Neural progenitor cell (in vitro differentiated cells): ENCODE measurements around the gene BTBD9. TPM values are rescaled to one million over a fixed set of nuclear protein-coding genes. Genes with fewer than 3 reads are reported as not detected.

Experiments used
- DNase-seq: peaks from one replicate; pipeline ENCODE4 v3.0.0-alpha.2; 2016; ENCODE audit warnings: low spot score
- H2AFZ ChIP-seq: fragments of 200-600 bp; sonication (generic); replicated peaks from 2 replicates; pipeline ENCODE4 v1.6.1; 2016; ENCODE audit warnings: antibody characterized with exemption
- H3F3A ChIP-seq: fragments of 200-600 bp; sonication (generic); 2 replicates; pipeline ENCODE4 v1.6.1; 2016; ENCODE audit warnings: antibody characterized with exemption, low read depth
- H3K27ac ChIP-seq: fragments of 200-600 bp; sonication (generic); 2 replicates; pipeline ENCODE4 v1.5.1; 2016; ENCODE audit warnings: mild to moderate bottlenecking
- H3K27me3 ChIP-seq: fragments of 200-600 bp; sonication (generic); 2 replicates; pipeline ENCODE4 v1.6.1; 2016; ENCODE audit warnings: mild to moderate bottlenecking, moderate library complexity
- H3K36me3 ChIP-seq: fragments of 200-600 bp; sonication (generic); 2 replicates; pipeline ENCODE4 v1.5.1; 2016
- H3K4me1 ChIP-seq: fragments of 200-600 bp; sonication (generic); 2 replicates; pipeline ENCODE4 v1.6.1; 2016; ENCODE audit warnings: mixed run types
- H3K4me2 ChIP-seq: fragments of 200-600 bp; sonication (generic); 2 replicates; pipeline ENCODE4 v1.6.1; 2016
- H3K4me3 ChIP-seq: fragments of 200-600 bp; sonication (generic); 2 replicates; pipeline ENCODE4 v1.5.1; 2016
- H3K79me2 ChIP-seq: fragments of 200-600 bp; sonication (generic); 2 replicates; pipeline ENCODE4 v1.6.1; 2016; ENCODE audit warnings: low read depth
- H3K9ac ChIP-seq: fragments of 200-600 bp; sonication (generic); 2 replicates; pipeline ENCODE4 v1.6.1; 2016
- H3K9me3 ChIP-seq: fragments of 200-600 bp; sonication (generic); 2 replicates; pipeline ENCODE4 v1.5.1; 2016; ENCODE audit warnings: low read depth
- H4K20me1 ChIP-seq: fragments of 200-600 bp; sonication (generic); 2 replicates; pipeline ENCODE4 v1.6.1; 2016; ENCODE audit warnings: low read depth
- H3K27ac Mint-ChIP-seq: 3 replicates; pipeline ENCODE4 v1.8.0; 2021; ENCODE audit warnings: mixed read lengths
- H3K27me3 Mint-ChIP-seq: 2 replicates; pipeline ENCODE4 v1.8.0; 2022; ENCODE audit warnings: low read depth, mild to moderate bottlenecking, inconsistent platforms, moderate library complexity, mixed read lengths; ENCODE audit not compliant: insufficient read depth
- H3K36me3 Mint-ChIP-seq: 3 replicates; pipeline ENCODE4 v1.8.0; 2021; ENCODE audit warnings: mixed read lengths
- H3K4me1 Mint-ChIP-seq: 3 replicates; pipeline ENCODE4 v1.8.0; 2021; ENCODE audit warnings: mixed read lengths
- H3K4me3 Mint-ChIP-seq: 3 replicates; pipeline ENCODE4 v1.8.0; 2021; ENCODE audit warnings: mild to moderate bottlenecking, moderate library complexity, mixed read lengths
- H3K9me3 Mint-ChIP-seq: 3 replicates; pipeline ENCODE4 v1.8.0; 2020; ENCODE audit warnings: mixed read lengths
- EZH2 ChIP-seq: fragments of 200-600 bp; sonication (generic); IDR thresholded peaks from 2 replicates; pipeline ENCODE4 v1.6.1; 2017; ENCODE audit warnings: antibody characterized with exemption, mild to moderate bottlenecking, moderate library complexity
- EZH2phosphoT487 ChIP-seq: fragments of 200-600 bp; sonication (generic); IDR thresholded peaks from 2 replicates; pipeline ENCODE4 v1.6.1; 2017; ENCODE audit warnings: antibody characterized with exemption
- total RNA-seq: library from RNA; depleted of rRNA; stranded (reverse); fragments of >200 nt; gene quantifications from 2 replicates; pipeline ENCODE4 v1.2.3, GENCODE V29; 2015; ENCODE audit warnings: low replicate concordance
- TF ChIP-seq, protein P1 (sequence below): fragments of 200-600 bp; sonication (generic); IDR thresholded peaks from 2 replicates; pipeline ENCODE4 v1.5.1; 2017; ENCODE audit warnings: antibody characterized with exemption, mild to moderate bottlenecking

Gene BTBD9
- total RNA-seq, 1 donor from 2014 or later: 16.9 TPM

DNA sequence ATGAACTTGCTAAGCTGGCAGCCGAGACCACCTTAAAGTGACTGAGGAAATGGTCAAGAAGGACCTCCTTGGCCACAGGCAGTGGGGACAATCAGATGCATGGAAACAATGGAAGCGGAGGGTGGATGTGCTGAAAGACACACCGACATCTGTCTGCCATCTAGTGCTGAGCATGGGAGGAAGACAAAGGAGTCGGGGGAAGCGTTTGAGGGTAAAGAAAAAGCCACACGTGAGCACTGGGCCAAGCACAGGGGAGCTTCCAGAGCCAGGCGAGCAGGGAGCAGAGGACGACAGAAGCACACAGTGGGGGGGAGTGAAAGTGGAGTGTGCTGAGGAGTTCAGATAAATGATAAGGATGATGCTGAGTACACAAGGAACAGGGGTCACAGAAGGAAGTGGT is 452.4 kb downstream of the BTBD9 start:
- Histone ChIP-seq H3K27me3 (no peaks in the 10 kb centered on the region), H3K27ac (no peak overlapping the region), H2AFZ (no peak overlapping the region), H3K4me3 (no peak overlapping the region), H3K9ac (no peak overlapping the region), H3K4me2 (no peak overlapping the region), H3K9me3 (no peaks in the 10 kb centered on the region), H4K20me1 (peaks cover 6% of the 10 kb centered on the region), H3K4me1 (peaks cover 43% of the 10 kb centered on the region), H3K36me3 (no peaks in the 10 kb centered on the region), H3F3A (peaks cover 7% of the 10 kb centered on the region), H3K79me2 (no peaks in the 10 kb centered on the region)
- H3K27me3 Mint-ChIP-seq: peaks cover 2% of the 10 kb centered on the region
- no peak overlapping the region for H3K4me3 Mint-ChIP-seq
- DNase-seq: peak; percentile 65
- no peaks in the 10 kb centered on the region for H3K9me3 Mint-ChIP-seq
- H3K4me1 Mint-ChIP-seq: peaks cover 65% of the 10 kb centered on the region
- H3K27ac Mint-ChIP-seq: no peak overlapping the region
- no peaks in the 10 kb centered on the region for H3K36me3 Mint-ChIP-seq
- TF ChIP-seq EZH2phosphoT487: no peak
- TF ChIP-seq, protein P1, sequence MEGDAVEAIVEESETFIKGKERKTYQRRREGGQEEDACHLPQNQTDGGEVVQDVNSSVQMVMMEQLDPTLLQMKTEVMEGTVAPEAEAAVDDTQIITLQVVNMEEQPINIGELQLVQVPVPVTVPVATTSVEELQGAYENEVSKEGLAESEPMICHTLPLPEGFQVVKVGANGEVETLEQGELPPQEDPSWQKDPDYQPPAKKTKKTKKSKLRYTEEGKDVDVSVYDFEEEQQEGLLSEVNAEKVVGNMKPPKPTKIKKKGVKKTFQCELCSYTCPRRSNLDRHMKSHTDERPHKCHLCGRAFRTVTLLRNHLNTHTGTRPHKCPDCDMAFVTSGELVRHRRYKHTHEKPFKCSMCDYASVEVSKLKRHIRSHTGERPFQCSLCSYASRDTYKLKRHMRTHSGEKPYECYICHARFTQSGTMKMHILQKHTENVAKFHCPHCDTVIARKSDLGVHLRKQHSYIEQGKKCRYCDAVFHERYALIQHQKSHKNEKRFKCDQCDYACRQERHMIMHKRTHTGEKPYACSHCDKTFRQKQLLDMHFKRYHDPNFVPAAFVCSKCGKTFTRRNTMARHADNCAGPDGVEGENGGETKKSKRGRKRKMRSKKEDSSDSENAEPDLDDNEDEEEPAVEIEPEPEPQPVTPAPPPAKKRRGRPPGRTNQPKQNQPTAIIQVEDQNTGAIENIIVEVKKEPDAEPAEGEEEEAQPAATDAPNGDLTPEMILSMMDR: peak; percentile 29

DNA sequence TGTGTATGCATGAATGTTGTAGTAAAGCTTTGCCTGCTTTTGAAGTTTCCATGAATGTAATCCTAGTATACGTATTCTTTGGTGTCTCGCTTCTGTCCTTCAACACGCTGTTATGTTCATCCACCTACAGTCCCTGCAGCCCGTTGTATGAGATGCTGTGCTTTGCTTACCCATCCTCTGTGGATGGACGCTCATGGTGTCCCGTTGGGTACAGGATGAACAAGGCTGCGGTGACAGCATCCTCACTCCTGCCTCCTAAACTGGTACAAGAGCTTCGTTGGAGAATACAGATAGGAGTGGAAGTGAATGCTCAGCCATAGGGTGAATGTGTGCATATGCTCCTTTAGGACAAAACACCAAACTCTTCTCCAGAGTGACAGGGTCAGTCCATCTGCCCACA is 454.0 kb downstream of the BTBD9 start:
- Mint-ChIP-seq H3K36me3 (no peaks in the 10 kb centered on the region), H3K4me1 (peaks cover 55% of the 10 kb centered on the region), H3K27me3 (no peaks in the 10 kb centered on the region), H3K9me3 (no peaks in the 10 kb centered on the region), H3K4me3 (no peak overlapping the region), H3K27ac (no peak overlapping the region)
- H3K9me3 ChIP-seq: no peaks in the 10 kb centered on the region
- H3K4me1 ChIP-seq: peaks cover 31% of the 10 kb centered on the region
- no peaks in the 10 kb centered on the region for H3K36me3 ChIP-seq
- H2AFZ ChIP-seq: no peak overlapping the region
- TF ChIP-seq EZH2phosphoT487: no peak
- TF ChIP-seq, protein P1: no peak
- no peak for TF ChIP-seq EZH2
- H3K4me2 ChIP-seq: no peak overlapping the region
- no peak overlapping the region for H3K9ac ChIP-seq
- H4K20me1 ChIP-seq: no peaks in the 10 kb centered on the region
- no peaks in the 10 kb centered on the region for H3K79me2 ChIP-seq
- no peaks in the 10 kb centered on the region for H3K27me3 ChIP-seq
- no peak overlapping the region for H3K27ac ChIP-seq
- no peaks in the 10 kb centered on the region for H3F3A ChIP-seq
- no peak for DNase-seq
- H3K4me3 ChIP-seq: no peak overlapping the region

DNA sequence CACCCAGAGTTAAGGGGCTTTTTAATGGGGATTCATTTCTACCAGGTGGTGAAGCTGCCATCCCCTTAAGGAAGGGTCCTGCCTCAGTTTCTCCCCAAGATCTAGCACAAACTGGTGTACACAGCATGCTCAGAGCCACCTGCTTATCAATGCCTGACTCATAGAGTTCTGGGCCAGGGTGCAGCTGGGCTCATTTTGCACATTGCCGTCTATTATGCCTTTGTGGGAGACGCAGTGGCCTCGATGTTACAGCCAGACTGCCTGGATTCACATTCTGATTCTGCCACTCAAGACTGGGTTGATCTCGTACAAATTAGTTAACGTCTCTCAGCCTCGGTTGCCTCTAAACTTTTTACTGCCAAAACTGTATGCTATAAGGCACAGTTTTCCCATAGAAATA is 454.5 kb downstream of the BTBD9 start:
- no peaks in the 10 kb centered on the region for H3K9me3 Mint-ChIP-seq
- H3K27ac Mint-ChIP-seq: no peak overlapping the region
- no peaks in the 10 kb centered on the region for H3K27me3 Mint-ChIP-seq
- Histone ChIP-seq H3K4me1 (peaks cover 31% of the 10 kb centered on the region), H3K27ac (no peak overlapping the region), H3K4me2 (no peak overlapping the region), H4K20me1 (no peaks in the 10 kb centered on the region), H3K9ac (no peak overlapping the region), H3K9me3 (no peaks in the 10 kb centered on the region), H3K79me2 (no peaks in the 10 kb centered on the region), H3F3A (no peaks in the 10 kb centered on the region), H2AFZ (no peak overlapping the region), H3K27me3 (no peaks in the 10 kb centered on the region), H3K4me3 (no peak overlapping the region), H3K36me3 (no peaks in the 10 kb centered on the region)
- H3K4me1 Mint-ChIP-seq: peaks cover 56% of the 10 kb centered on the region
- TF ChIP-seq EZH2 (no peak), EZH2phosphoT487 (no peak)
- TF ChIP-seq, protein P1: no peak
- no peak overlapping the region for H3K4me3 Mint-ChIP-seq
- H3K36me3 Mint-ChIP-seq: no peaks in the 10 kb centered on the region
- no peak for DNase-seq
